Uterus (tissue), 2 donors: ENCODE data around the gene STX12.

Experiments used
- CTCF ChIP-seq, 4 experiments: fragments of 200-600 bp in 2 of 4; fragments of 450-650 bp in 2 of 4; sonication (generic) in 2 of 4; IDR thresholded peaks; one replicate each; pipeline ENCODE4 v1.5.1; 2016 to 2019; ENCODE audit warnings: antibody characterized with exemption in 4 of 4, mild to moderate bottlenecking in 2 of 4, moderate library complexity in 1 of 4
- POLR2A ChIP-seq, 2 donors: fragments of 450-650 bp; IDR thresholded peaks; one replicate each; pipeline ENCODE4 v1.6.1; 2016; ENCODE audit warnings: antibody characterized with exemption in 2 of 2, mild to moderate bottlenecking in 1 of 2, moderate library complexity in 1 of 2

DNA sequence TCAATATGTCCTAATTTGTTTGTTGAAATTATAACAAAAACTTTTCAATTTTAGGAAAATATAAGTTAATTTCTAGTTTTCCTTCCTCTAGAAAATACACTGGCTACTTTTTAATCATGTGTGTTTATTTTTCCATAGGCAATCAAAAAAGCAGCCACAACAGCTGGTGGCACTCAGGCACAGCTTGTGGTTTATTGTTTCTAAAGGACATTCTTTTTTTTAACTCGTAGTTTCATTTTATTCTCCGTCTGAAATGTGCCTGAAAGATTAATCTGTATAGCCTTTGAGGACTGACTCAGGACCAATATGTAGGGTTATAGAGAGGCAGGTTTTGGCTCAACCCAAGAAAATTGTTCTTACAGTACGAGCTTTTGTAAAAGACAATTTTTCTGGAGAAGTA lies 20.7 kb upstream of the STX12 start:
- TF ChIP-seq CTCF (IDR thresholded peaks at IDR 0.05) (no peak), POLR2A (IDR thresholded peaks at IDR 0.05) (no peak)
